HepG2 (cell line): Measurements from ENCODE around the gene CCT3.

Experiments
- REXO4 ChIP-seq: sonication (generic); formaldehyde crosslinking; IDR thresholded peaks from 2 replicates; pipeline ENCODE4 v1.8.0; 2022; ENCODE audit warnings: missing genetic modification reagents, mild to moderate bottlenecking, borderline replicate concordance
- STAT5B ChIP-seq: sonication (generic); formaldehyde crosslinking; IDR thresholded peaks from 2 replicates; pipeline ENCODE4 v1.4.0; 2020; ENCODE audit warnings: missing genetic modification reagents
- ZNF841 ChIP-seq: sonication (generic); formaldehyde crosslinking; IDR thresholded peaks from 2 replicates; pipeline ENCODE4 v1.8.1; 2023; ENCODE audit warnings: missing genetic modification reagents, borderline replicate concordance
- TF ChIP-seq, protein P1 (sequence below): sonication (generic); formaldehyde crosslinking; IDR thresholded peaks from 2 replicates; pipeline ENCODE4 v1.4.0; 2020; ENCODE audit warnings: missing genetic modification reagents

- TF ChIP-seq ZNF841 (no peak), REXO4 (CRISPR knock-in tag) (no peak), STAT5B (CRISPR knock-in tag) (no peak)
- TF ChIP-seq, protein P1, sequence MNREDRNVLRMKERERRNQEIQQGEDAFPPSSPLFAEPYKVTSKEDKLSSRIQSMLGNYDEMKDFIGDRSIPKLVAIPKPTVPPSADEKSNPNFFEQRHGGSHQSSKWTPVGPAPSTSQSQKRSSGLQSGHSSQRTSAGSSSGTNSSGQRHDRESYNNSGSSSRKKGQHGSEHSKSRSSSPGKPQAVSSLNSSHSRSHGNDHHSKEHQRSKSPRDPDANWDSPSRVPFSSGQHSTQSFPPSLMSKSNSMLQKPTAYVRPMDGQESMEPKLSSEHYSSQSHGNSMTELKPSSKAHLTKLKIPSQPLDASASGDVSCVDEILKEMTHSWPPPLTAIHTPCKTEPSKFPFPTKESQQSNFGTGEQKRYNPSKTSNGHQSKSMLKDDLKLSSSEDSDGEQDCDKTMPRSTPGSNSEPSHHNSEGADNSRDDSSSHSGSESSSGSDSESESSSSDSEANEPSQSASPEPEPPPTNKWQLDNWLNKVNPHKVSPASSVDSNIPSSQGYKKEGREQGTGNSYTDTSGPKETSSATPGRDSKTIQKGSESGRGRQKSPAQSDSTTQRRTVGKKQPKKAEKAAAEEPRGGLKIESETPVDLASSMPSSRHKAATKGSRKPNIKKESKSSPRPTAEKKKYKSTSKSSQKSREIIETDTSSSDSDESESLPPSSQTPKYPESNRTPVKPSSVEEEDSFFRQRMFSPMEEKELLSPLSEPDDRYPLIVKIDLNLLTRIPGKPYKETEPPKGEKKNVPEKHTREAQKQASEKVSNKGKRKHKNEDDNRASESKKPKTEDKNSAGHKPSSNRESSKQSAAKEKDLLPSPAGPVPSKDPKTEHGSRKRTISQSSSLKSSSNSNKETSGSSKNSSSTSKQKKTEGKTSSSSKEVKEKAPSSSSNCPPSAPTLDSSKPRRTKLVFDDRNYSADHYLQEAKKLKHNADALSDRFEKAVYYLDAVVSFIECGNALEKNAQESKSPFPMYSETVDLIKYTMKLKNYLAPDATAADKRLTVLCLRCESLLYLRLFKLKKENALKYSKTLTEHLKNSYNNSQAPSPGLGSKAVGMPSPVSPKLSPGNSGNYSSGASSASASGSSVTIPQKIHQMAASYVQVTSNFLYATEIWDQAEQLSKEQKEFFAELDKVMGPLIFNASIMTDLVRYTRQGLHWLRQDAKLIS: no peak
These were observed 27.7 kb upstream of the CCT3 start for GRCh38 chr1:156365754-156366153.
